Heart left ventricle (tissue), 13 donors: Measurements from ENCODE around the gene SLC40A1.

ENCODE experiments used
- POLR2A ChIP-seq, 2 donors: fragments of 450-650 bp; IDR thresholded peaks; one replicate each; pipeline ENCODE4 v1.6.1; 2017; ENCODE audit warnings: antibody characterized with exemption in 2 of 2, mild to moderate bottlenecking in 2 of 2, moderate library complexity in 2 of 2
- TF ChIP-seq, protein P1 (sequence below), 12 donors: fragments of 200-600 bp; sonication (generic) in 4 of 12; IDR thresholded peaks; one replicate each; pipeline versions ENCODE4 v1.5.0 to v1.8.0; 2018 to 2022; ENCODE audit warnings: antibody characterized with exemption in 12 of 12, mild to moderate bottlenecking in 5 of 12
- donor health status: ischemic (EF 13 %, LVEDD 7.1; RV severe dilation, severe dysfunction).
- donor health status: DM: no; HTN: yes; CAD: no.
- donor health status: DM: no; HTN: no; CAD: no.
- donor health status: ischemic (EF 25% LVEDD 6.9; RV normal size, moderate dysfunction).
- donor health status: ischemic (EF 25% LVEDD 5.7; RV mildly dilated, moderate dysfunction).
- donor health status: ischemic (EF 35%, LVEDD 5.7; RV mildly dilated, moderate dysfunction).
- donor health status: nonischemic (EF 11% LVEDD 7.7; RV severe dilation, severe dysfunction).
- donor health status: DM: yes; HTN: yes; CAD: no.
- donor health status: PGD.
- donor health status: ischemic (EF 29% LVEDD 5.4; RV normal size, mild dysfunction).
- donor health status: nonischemic (EF 23%, LVEDD 6.1; RV moderate dilation, normal function).

DNA sequence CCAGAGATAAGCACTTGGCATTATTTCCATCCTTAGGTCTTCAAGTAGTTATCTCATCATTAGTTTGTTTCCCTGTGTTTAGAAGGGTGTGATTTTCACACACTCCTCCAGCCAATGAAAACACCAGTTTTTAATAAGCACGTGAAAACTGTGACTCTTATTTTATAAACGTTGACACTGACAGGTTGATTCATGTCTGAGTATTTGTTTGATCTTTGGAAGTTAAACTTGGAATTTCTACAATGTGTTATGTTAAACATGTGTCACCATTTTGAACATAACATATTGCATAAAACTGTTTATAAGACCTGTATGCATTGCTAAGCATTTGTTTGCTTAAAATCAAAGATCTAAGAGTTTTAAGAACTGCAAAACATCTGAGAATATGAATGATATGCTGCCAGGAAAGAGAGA, 27.6 kb downstream of the SLC40A1 start:
- TF ChIP-seq, protein P1, sequence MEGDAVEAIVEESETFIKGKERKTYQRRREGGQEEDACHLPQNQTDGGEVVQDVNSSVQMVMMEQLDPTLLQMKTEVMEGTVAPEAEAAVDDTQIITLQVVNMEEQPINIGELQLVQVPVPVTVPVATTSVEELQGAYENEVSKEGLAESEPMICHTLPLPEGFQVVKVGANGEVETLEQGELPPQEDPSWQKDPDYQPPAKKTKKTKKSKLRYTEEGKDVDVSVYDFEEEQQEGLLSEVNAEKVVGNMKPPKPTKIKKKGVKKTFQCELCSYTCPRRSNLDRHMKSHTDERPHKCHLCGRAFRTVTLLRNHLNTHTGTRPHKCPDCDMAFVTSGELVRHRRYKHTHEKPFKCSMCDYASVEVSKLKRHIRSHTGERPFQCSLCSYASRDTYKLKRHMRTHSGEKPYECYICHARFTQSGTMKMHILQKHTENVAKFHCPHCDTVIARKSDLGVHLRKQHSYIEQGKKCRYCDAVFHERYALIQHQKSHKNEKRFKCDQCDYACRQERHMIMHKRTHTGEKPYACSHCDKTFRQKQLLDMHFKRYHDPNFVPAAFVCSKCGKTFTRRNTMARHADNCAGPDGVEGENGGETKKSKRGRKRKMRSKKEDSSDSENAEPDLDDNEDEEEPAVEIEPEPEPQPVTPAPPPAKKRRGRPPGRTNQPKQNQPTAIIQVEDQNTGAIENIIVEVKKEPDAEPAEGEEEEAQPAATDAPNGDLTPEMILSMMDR (IDR thresholded peaks at IDR 0.05), result no peak
- no peak for TF ChIP-seq POLR2A (IDR thresholded peaks at IDR 0.05)
